Right atrium auricular region (tissue), 2 donors: Measurements from ENCODE around the gene FOXL2NB. TPM values are rescaled to one million over a fixed set of nuclear protein-coding genes. Genes with fewer than 3 reads are reported as not detected.

Experiments
- DNase-seq: peaks from one replicate; pipeline ENCODE4 v3.0.0-alpha.2; 2019; ENCODE audit warnings: low spot score
- H3K27ac ChIP-seq, 2 donors: fragments of 200-600 bp; sonication (generic); 1 replicate in 1 of 2; 2 replicates in 1 of 2; pipeline ENCODE4 v1.5.1; 2016 to 2019
- H3K27me3 ChIP-seq, 2 donors: fragments of 200-600 bp; sonication (generic); one replicate each; pipeline versions ENCODE4 v1.5.1 to v1.6.0; 2017 to 2019
- H3K36me3 ChIP-seq: fragments of 200-600 bp; sonication (generic); one replicate; pipeline ENCODE4 v1.5.1; 2016
- H3K4me1 ChIP-seq, 2 donors: fragments of 200-600 bp; sonication (generic); one replicate each; pipeline versions ENCODE4 v1.5.1 to v1.6.0; 2017 to 2019
- H3K4me3 ChIP-seq, 2 donors: fragments of 200-600 bp; sonication (generic); 1 replicate in 1 of 2; 2 replicates in 1 of 2; pipeline ENCODE4 v1.5.1; 2017 to 2019; ENCODE audit warnings: mild to moderate bottlenecking in 1 of 2, moderate library complexity in 1 of 2
- H3K9me3 ChIP-seq, 2 donors: fragments of 200-600 bp; sonication (generic); one replicate each; pipeline ENCODE4 v1.5.1; 2019
- total RNA-seq, 2 donors: library from RNA; depleted of rRNA; stranded (reverse); fragments of >200 nt; gene quantifications; one replicate each; pipeline ENCODE4 v1.1.0, GENCODE V29; 2016
- TF ChIP-seq, protein P1 (sequence below), 2 donors: fragments of 200-600 bp; sonication (generic); IDR thresholded peaks; one replicate each; pipeline ENCODE4 v1.5.1; 2019; ENCODE audit warnings: antibody characterized with exemption in 2 of 2

FOXL2NB gene
- total RNA-seq, 2 donors from 2014 or later: not detected

DNA sequence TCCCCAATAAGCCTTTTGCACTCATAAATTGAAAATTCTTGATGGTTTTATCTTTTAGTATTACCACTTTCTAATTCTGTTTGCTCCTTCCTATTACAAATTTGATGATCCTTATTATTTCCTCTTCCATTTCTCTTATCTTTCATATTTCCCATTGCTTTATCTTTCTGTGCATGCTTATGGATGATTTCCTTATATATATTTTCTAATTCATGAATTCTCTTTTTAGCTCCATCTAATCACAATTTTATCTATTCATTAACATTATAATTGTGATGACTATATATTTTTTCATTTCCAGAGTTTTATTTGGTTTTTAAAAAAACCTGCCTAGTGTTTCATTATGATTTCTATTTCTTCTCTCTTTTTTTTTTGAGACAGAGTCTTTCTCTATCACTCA, 17.9 kb downstream of the FOXL2NB start:
- peaks cover 7 to 21% of the 10 kb centered on the region in 2 donors for H3K27me3 ChIP-seq
- peaks cover 0 to 6% of the 10 kb centered on the region in 2 donors for H3K4me1 ChIP-seq
- no peak overlapping the region for H3K4me3 ChIP-seq
- H3K9me3 ChIP-seq: peaks cover 0 to 27% of the 10 kb centered on the region in 2 donors
- TF ChIP-seq, protein P1, sequence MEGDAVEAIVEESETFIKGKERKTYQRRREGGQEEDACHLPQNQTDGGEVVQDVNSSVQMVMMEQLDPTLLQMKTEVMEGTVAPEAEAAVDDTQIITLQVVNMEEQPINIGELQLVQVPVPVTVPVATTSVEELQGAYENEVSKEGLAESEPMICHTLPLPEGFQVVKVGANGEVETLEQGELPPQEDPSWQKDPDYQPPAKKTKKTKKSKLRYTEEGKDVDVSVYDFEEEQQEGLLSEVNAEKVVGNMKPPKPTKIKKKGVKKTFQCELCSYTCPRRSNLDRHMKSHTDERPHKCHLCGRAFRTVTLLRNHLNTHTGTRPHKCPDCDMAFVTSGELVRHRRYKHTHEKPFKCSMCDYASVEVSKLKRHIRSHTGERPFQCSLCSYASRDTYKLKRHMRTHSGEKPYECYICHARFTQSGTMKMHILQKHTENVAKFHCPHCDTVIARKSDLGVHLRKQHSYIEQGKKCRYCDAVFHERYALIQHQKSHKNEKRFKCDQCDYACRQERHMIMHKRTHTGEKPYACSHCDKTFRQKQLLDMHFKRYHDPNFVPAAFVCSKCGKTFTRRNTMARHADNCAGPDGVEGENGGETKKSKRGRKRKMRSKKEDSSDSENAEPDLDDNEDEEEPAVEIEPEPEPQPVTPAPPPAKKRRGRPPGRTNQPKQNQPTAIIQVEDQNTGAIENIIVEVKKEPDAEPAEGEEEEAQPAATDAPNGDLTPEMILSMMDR (IDR thresholded peaks at IDR 0.05): no peak
- no peak overlapping the region for H3K27ac ChIP-seq
- no peak for DNase-seq
- H3K36me3 ChIP-seq: no peaks in the 10 kb centered on the region

DNA sequence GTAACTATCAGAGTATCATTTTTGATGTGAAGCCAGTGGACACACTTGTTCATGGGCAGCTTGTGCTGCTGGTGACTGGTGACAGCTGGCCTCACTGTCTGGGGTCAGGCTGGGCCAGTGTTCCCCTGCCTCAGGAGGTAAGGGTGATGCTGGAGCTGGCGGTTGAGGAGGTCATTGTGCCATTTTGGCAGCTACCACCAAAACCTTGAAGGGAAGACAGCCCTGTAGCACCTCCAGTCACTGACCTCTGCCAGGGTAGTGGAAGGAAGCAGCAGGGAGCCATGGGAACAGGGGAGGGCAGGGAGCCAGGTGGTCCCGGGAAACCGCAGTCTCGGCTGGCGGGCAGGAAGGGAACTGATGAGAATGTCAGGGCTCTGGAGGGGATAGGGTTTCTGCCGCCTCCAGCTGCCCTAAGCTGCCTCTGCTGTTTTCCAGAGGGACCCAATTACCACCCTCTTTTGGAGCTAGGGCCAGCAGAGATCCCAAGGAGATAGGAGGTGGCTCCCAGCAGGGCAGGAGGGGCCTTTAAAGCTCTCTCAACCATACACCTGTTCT, 24.8 kb downstream of the FOXL2NB start:
- Histone ChIP-seq H3K27me3 (no peaks in the 10 kb centered on the region), H3K27ac (no peak overlapping the region), H3K36me3 (no peaks in the 10 kb centered on the region), H3K4me1 (no peaks in the 10 kb centered on the region), H3K4me3 (no peak overlapping the region), H3K9me3 (no peaks in the 10 kb centered on the region)
- TF ChIP-seq, protein P1 (IDR thresholded peaks at IDR 0.05): no peak
- peak; percentile 50 for DNase-seq

DNA sequence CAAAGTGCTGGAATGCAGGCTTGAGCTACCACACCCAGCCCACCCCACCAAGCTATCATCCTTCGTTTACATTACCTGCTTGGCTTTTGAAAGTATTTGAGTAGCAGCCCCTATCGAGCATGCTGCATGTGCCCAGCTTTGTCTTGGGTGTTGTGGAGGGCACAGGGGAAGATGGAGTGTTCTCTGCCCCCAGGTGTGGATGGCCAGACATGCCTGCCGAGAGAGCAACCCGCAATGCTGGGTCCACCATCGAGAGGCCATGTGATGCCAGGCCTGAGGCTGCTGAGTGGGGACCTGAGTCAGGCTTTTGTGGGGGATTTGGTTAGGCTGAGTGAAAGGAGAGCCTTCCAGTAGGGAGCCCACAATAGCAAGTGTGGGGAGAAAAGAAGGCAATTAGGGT, 25.9 kb downstream of the FOXL2NB start:
- Histone ChIP-seq H3K36me3 (no peaks in the 10 kb centered on the region), H3K4me3 (no peak overlapping the region), H3K27me3 (no peaks in the 10 kb centered on the region), H3K4me1 (no peaks in the 10 kb centered on the region), H3K27ac (no peak overlapping the region), H3K9me3 (no peaks in the 10 kb centered on the region)
- TF ChIP-seq, protein P1 (IDR thresholded peaks at IDR 0.05): no peak
- DNase-seq: no peak

- H3K9me3 ChIP-seq: no peaks in the 10 kb centered on the region
- H3K36me3 ChIP-seq: no peaks in the 10 kb centered on the region
- H3K4me3 ChIP-seq: no peak overlapping the region
- TF ChIP-seq, protein P1 (IDR thresholded peaks at IDR 0.05): no peak
- peak; percentile 50 for DNase-seq
- H3K27me3 ChIP-seq: no peaks in the 10 kb centered on the region
- H3K4me1 ChIP-seq: peaks cover 0 to 1% of the 10 kb centered on the region in 2 donors
- no peak overlapping the region for H3K27ac ChIP-seq
Measured at GRCh38 chr3:138974462-138974861, 27.4 kb downstream of the FOXL2NB start.

DNA sequence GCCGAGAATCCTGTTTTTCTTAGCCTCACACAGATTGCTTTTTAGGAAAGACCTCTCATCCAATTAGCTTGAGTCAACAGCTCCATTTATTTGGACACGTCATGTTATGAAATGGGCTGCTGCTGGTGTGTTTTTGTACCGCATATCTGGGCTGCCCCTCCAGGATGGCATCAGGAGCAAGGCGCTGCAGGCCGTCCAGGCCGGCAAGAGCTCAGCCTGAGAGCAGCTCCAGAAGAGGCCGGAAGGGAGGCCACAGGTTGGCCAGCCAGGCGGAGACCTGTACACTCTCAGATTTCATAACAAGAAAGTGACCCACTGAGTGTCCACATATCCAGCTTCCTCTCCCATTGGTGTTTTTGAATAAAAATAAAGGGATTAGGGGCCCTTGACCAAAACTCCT, 28.3 kb downstream of the FOXL2NB start:
- TF ChIP-seq, protein P1 (IDR thresholded peaks at IDR 0.05): no peak
- no peak overlapping the region for H3K27ac ChIP-seq
- peaks cover 0 to 7% of the 10 kb centered on the region in 2 donors for H3K4me1 ChIP-seq
- DNase-seq: no peak
- H3K4me3 ChIP-seq: no peak overlapping the region
- H3K36me3 ChIP-seq: no peaks in the 10 kb centered on the region
- no peaks in the 10 kb centered on the region for H3K27me3 ChIP-seq
- no peaks in the 10 kb centered on the region for H3K9me3 ChIP-seq

DNA sequence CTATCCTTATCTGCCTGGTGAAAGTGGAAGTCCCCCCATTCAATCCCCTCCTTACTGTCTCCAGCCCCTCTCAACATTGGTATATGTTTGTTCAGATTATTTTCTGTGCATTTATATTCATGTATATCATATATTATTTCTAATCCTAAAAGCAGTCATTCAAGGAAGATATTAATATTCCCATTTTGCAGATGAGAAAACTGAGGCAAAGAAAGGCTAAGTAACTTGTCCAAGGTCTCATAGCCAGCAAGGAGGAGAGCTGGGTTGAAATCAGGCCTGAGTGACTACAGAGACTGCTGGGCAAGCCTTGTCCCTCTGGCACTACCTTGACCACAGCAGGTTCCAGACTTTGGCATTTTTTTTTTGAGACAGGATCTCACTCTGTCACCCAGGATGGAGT, 29.0 kb downstream of the FOXL2NB start:
- Histone ChIP-seq H3K36me3 (no peaks in the 10 kb centered on the region), H3K27ac (no peak overlapping the region), H3K4me1 (peaks cover 0 to 7% of the 10 kb centered on the region in 2 donors), H3K27me3 (no peaks in the 10 kb centered on the region), H3K4me3 (no peak overlapping the region), H3K9me3 (no peaks in the 10 kb centered on the region)
- TF ChIP-seq, protein P1 (IDR thresholded peaks at IDR 0.05): no peak
- DNase-seq: no peak
